SK-N-SH (cell line): ENCODE results near the gene STK32C. TPM values are rescaled to one million over a fixed set of nuclear protein-coding genes. Genes with fewer than 3 reads are reported as not detected.
A peak's percentile ranks its signal among the peaks of the same experiment; 100 is the strongest.

Experiments used
- CTCF ChIA-PET: fragments of 300-600, 350-600 bp; formaldehyde crosslinking; extraction: SDS; loops from one replicate; lab custom pipeline; 2021; lab: Yijun Ruan, JAX
- POLR2A ChIA-PET: fragments of 350-600 bp; sonication (Branson Sonifier 250); formaldehyde crosslinking; extraction: SDS; loops from one replicate; lab custom pipeline; 2020; ENCODE audit warnings: antibody characterized with exemption, inconsistent platforms; lab: Yijun Ruan, JAX
- DNase-seq: peaks from one replicate; pipeline ENCODE4 v3.0.0; 2012
- H2AFZ ChIP-seq: fragments of 200-600 bp; sonication (generic); 2 replicates; pipeline ENCODE4 v1.8.1; 2016; ENCODE audit warnings: antibody characterized with exemption, mild to moderate bottlenecking, low read depth
- H3F3A ChIP-seq: fragments of 200-600 bp; sonication (generic); replicated peaks from 2 replicates; pipeline ENCODE3; 2016; ENCODE audit warnings: antibody characterized with exemption, mild to moderate bottlenecking; ENCODE audit not compliant: insufficient read depth
- H3K27ac ChIP-seq, 2 experiments: fragments of 200-500 bp in 1 of 2; fragments of 200-600 bp in 1 of 2; sonication (Bioruptor generic) in 1 of 2; sonication (generic), shearing (Covaris generic) in 1 of 2; 2 replicates each; pipeline versions ENCODE4 v1.5.1 to v1.6.1; 2014 to 2016; ENCODE audit warnings: low read depth in 2 of 2, inconsistent platforms in 1 of 2, low read length in 1 of 2, mild to moderate bottlenecking in 1 of 2, mixed read lengths in 1 of 2
- H3K27me3 ChIP-seq: fragments of 200-600 bp; sonication (generic), shearing (Covaris generic); 2 replicates; pipeline ENCODE4 v1.6.1; 2016; ENCODE audit warnings: mixed run types; ENCODE audit not compliant: insufficient read depth
- H3K36me3 ChIP-seq, 2 experiments: fragments of 200-500 bp in 1 of 2; fragments of 200-600 bp in 1 of 2; sonication (Bioruptor generic) in 1 of 2; sonication (generic) in 1 of 2; replicated peaks in 1 of 2; 2 replicates each; pipeline versions ENCODE3 to v1.5.1; 2014 to 2016; ENCODE audit warnings: low read length in 1 of 2, mild to moderate bottlenecking in 1 of 2; ENCODE audit not compliant: insufficient read depth in 2 of 2, control insufficient read depth in 1 of 2
- H3K4me1 ChIP-seq, 2 experiments: fragments of 200-500 bp in 1 of 2; fragments of 200-600 bp in 1 of 2; sonication (Bioruptor generic) in 1 of 2; sonication (generic), shearing (Covaris generic) in 1 of 2; 2 replicates each; pipeline versions ENCODE4 v1.5.1 to v1.6.1; 2014 to 2016; ENCODE audit warnings: low read depth in 1 of 2, low read length in 1 of 2, mixed run types in 1 of 2; ENCODE audit not compliant: insufficient read depth in 2 of 2, control insufficient read depth in 1 of 2
- H3K4me2 ChIP-seq: fragments of 200-600 bp; sonication (generic), shearing (Covaris generic); 2 replicates; pipeline ENCODE4 v1.6.1; 2017; ENCODE audit warnings: mixed run types
- H3K4me3 ChIP-seq, 2 experiments: fragments of 200-500 bp in 1 of 2; fragments of 200-600 bp in 1 of 2; sonication (Bioruptor generic) in 1 of 2; sonication (generic), shearing (Covaris generic) in 1 of 2; 2 replicates each; pipeline versions ENCODE4 v1.5.1 to v1.8.1; 2014 to 2016; ENCODE audit warnings: low read depth in 2 of 2, inconsistent platforms in 1 of 2, low read length in 1 of 2, mild to moderate bottlenecking in 1 of 2, mixed read lengths in 1 of 2, moderate library complexity in 1 of 2
- H3K79me2 ChIP-seq: fragments of 200-600 bp; sonication (generic); 2 replicates; pipeline ENCODE4 v1.8.1; 2017; ENCODE audit warnings: mild to moderate bottlenecking; ENCODE audit not compliant: insufficient read depth
- H3K9ac ChIP-seq: fragments of 200-600 bp; sonication (generic); 2 replicates; pipeline ENCODE4 v1.6.1; 2017; ENCODE audit warnings: mixed run types
- H3K9me2 ChIP-seq: fragments of 200-600 bp; sonication (generic); 2 replicates; pipeline ENCODE4 v1.6.1; 2017; ENCODE audit warnings: mixed run types
- H3K9me3 ChIP-seq: fragments of 200-600 bp; sonication (generic); 2 replicates; pipeline ENCODE4 v1.6.1; 2017; ENCODE audit warnings: mixed run types, mild to moderate bottlenecking, moderate library complexity
- H4K20me1 ChIP-seq: fragments of 200-600 bp; sonication (generic); 2 replicates; pipeline ENCODE4 v1.6.1; 2017; ENCODE audit warnings: mild to moderate bottlenecking, mixed run types; ENCODE audit not compliant: insufficient read depth
- FOXM1 ChIP-seq: IDR thresholded peaks from 2 replicates; pipeline ENCODE4 v1.4.0; 2012; ENCODE audit warnings: low read depth, mild to moderate bottlenecking
- SMC3 ChIP-seq: IDR thresholded peaks from 2 replicates; pipeline ENCODE4 v1.6.1; 2012; ENCODE audit warnings: low read depth, low read length, improper control_type of control experiment
- TCF12 ChIP-seq: IDR thresholded peaks from 2 replicates; pipeline ENCODE4 v1.4.0; 2012
- WGBS: methylation state at CpG from one replicate; pipeline ENCODE4 v1.1.6; 2017; ENCODE audit warnings: low lambda C conversion rate; 5-methylcytosine and 5-hydroxymethylcytosine counted together
- polyA plus RNA-seq, 3 experiments: library from polyadenylated mRNA; depleted of rRNA; stranded (reverse); fragments of >200 nt; gene quantifications; 2 replicates each; pipeline ENCODE4 v1.2.3, GENCODE V29; 2012
- TF ChIP-seq, protein P1 (sequence below): IDR thresholded peaks from 2 replicates; pipeline ENCODE4 v1.6.1; 2012; ENCODE audit warnings: mild to moderate bottlenecking, low read depth, low read length, moderate library complexity
- TF ChIP-seq, protein P2 (sequence below): fragments of 200-600 bp; sonication (generic); IDR thresholded peaks from 2 replicates; pipeline ENCODE4 v1.6.1; 2017; ENCODE audit warnings: antibody characterized with exemption, mild to moderate bottlenecking, moderate library complexity
- TF ChIP-seq, protein P3 (sequence below): IDR thresholded peaks from 2 replicates; pipeline ENCODE4 v1.4.0; 2012; ENCODE audit warnings: low read depth

STK32C gene
- polyA plus RNA-seq, 1 of the 3 experiments (the other 2 are of a cell fraction) = 27.8 TPM

DNA sequence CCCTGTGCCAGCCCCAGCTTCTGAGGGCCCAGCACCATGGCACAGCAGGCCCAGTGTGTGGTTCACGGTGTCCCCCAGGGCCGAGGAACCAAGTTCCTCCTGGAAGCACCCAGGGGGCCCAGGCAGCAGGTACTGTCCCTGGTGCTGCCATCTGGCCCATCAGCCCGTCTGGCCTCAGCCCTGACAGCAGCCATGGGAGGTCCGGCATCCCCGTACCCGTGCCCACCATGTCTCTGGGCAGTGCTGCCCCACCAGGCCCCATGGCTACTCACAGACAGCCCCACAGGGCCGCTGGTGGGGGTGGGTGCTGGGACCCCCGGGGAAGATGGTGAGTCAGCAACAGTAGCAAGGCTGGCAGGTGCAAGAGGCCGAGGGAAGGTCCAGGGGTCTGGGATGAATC lies 32.8 kb downstream of the STK32C start:
- no peaks in the 10 kb centered on the region for H3K9me2 ChIP-seq
- H3K9me3 ChIP-seq = no peaks in the 10 kb centered on the region
- H3F3A ChIP-seq = no peaks in the 10 kb centered on the region
- no peak overlapping the region for H3K27ac ChIP-seq
- no peaks in the 10 kb centered on the region for H3K27me3 ChIP-seq
- no peak overlapping the region for H2AFZ ChIP-seq
- H3K36me3 ChIP-seq = no peaks in the 10 kb centered on the region
- H3K9ac ChIP-seq = no peak overlapping the region
- no peak for TF ChIP-seq FOXM1
- TF ChIP-seq, protein P1, sequence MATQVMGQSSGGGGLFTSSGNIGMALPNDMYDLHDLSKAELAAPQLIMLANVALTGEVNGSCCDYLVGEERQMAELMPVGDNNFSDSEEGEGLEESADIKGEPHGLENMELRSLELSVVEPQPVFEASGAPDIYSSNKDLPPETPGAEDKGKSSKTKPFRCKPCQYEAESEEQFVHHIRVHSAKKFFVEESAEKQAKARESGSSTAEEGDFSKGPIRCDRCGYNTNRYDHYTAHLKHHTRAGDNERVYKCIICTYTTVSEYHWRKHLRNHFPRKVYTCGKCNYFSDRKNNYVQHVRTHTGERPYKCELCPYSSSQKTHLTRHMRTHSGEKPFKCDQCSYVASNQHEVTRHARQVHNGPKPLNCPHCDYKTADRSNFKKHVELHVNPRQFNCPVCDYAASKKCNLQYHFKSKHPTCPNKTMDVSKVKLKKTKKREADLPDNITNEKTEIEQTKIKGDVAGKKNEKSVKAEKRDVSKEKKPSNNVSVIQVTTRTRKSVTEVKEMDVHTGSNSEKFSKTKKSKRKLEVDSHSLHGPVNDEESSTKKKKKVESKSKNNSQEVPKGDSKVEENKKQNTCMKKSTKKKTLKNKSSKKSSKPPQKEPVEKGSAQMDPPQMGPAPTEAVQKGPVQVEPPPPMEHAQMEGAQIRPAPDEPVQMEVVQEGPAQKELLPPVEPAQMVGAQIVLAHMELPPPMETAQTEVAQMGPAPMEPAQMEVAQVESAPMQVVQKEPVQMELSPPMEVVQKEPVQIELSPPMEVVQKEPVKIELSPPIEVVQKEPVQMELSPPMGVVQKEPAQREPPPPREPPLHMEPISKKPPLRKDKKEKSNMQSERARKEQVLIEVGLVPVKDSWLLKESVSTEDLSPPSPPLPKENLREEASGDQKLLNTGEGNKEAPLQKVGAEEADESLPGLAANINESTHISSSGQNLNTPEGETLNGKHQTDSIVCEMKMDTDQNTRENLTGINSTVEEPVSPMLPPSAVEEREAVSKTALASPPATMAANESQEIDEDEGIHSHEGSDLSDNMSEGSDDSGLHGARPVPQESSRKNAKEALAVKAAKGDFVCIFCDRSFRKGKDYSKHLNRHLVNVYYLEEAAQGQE = 0 out of 2 replicates have a peak, but pooled peaks have one; percentile 26
- TF ChIP-seq, all 33 proteins: peak for 1
- Histone ChIP-seq H3K4me3 (no peak overlapping the region), H3K4me2 (no peak overlapping the region), H3K79me2 (no peaks in the 10 kb centered on the region), H4K20me1 (no peaks in the 10 kb centered on the region), H3K4me1 (peaks cover 0 to 17% of the 10 kb centered on the region in 2 experiments; a peak in 1 of 4 replicates)
- no peak for DNase-seq
- 45% methylated on average over 2 of the region's 9 CpGs for whole genome bisulfite sequencing
- ChIA-PET POLR2A (no interaction called here), CTCF (no interaction called here)

DNA sequence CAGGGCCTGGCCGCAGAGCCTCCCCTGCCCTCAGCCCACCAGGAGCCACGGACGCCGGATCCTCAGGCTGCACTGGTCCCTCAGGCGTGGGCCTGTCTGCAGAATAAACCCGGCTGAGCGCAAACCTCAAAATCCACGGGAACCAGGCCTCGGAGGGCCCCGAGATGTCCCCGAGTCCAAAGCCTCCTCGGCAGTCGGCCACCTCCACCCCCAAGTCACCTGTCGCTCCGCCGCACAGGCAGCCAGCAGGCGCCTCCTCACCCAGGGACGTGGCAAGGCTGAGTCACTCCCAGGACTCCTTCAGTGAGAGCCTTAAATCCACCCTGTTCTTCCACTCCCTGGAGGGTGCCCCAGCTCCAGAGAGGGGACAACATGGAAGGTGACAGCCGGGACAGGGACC lies 33.2 kb downstream of the STK32C start:
- Histone ChIP-seq H3K4me1 (peaks cover 0 to 21% of the 10 kb centered on the region in 2 experiments; a peak in 1 of 4 replicates), H3K4me3 (no peak overlapping the region), H3K4me2 (no peak overlapping the region), H3K27me3 (no peaks in the 10 kb centered on the region), H3K79me2 (no peaks in the 10 kb centered on the region), H3K9me2 (no peaks in the 10 kb centered on the region), H3K9me3 (no peaks in the 10 kb centered on the region), H3K9ac (no peak overlapping the region), H4K20me1 (no peaks in the 10 kb centered on the region), H3F3A (no peaks in the 10 kb centered on the region), H3K36me3 (no peaks in the 10 kb centered on the region), H3K27ac (no peak overlapping the region), H2AFZ (no peak overlapping the region)
- TF ChIP-seq, protein P2, sequence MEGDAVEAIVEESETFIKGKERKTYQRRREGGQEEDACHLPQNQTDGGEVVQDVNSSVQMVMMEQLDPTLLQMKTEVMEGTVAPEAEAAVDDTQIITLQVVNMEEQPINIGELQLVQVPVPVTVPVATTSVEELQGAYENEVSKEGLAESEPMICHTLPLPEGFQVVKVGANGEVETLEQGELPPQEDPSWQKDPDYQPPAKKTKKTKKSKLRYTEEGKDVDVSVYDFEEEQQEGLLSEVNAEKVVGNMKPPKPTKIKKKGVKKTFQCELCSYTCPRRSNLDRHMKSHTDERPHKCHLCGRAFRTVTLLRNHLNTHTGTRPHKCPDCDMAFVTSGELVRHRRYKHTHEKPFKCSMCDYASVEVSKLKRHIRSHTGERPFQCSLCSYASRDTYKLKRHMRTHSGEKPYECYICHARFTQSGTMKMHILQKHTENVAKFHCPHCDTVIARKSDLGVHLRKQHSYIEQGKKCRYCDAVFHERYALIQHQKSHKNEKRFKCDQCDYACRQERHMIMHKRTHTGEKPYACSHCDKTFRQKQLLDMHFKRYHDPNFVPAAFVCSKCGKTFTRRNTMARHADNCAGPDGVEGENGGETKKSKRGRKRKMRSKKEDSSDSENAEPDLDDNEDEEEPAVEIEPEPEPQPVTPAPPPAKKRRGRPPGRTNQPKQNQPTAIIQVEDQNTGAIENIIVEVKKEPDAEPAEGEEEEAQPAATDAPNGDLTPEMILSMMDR = no peak
- TF ChIP-seq TCF12 (no peak), SMC3 (no peak)
- TF ChIP-seq, protein P3, sequence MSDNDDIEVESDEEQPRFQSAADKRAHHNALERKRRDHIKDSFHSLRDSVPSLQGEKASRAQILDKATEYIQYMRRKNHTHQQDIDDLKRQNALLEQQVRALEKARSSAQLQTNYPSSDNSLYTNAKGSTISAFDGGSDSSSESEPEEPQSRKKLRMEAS = no peak
- DNase-seq = no peak
- ChIA-PET POLR2A (no interaction called here), CTCF (no interaction called here)
- WGBS = 81% methylated on average over 5 of the region's 19 CpGs
